HepG2 (cell line): Measurements from ENCODE around the gene ARF6. TPM values are rescaled to one million over a fixed set of nuclear protein-coding genes. Genes with fewer than 3 reads are reported as not detected.
"Not testable (repeated sequence)": the region's sequence is repeated elsewhere in the genome, so short reads cannot be mapped to it uniquely, and the experiment has no call there.

Experiments
- ATAC-seq: fragments of 200-7000 bp; cut with Tn5 transposase; 3 replicates; pipeline ENCODE4 v1.9.1; 2020; ENCODE audit warnings: mild to moderate bottlenecking, moderate library complexity
- BruUV-seq: library from RNA; stranded (reverse); fragments of 400-500 nt; replicated peaks from 2 replicates; lab custom pipeline; 2021; lab: Mats Ljungman, UMichigan
- CTCF ChIA-PET: fragments of 300-600 bp; formaldehyde crosslinking; extraction: SDS; loops from one replicate; lab custom pipeline; 2021; ENCODE audit warnings: low total read pairs, inconsistent platforms, low intra/inter-chr PET ratio; lab: Yijun Ruan, JAX
- POLR2A ChIA-PET: fragments of 350-600 bp; sonication (Branson Sonifier 250); formaldehyde crosslinking; loops from one replicate; lab custom pipeline; 2020; ENCODE audit warnings: antibody characterized with exemption, inconsistent platforms; lab: Yijun Ruan, JAX
- DNase-seq: peaks from one replicate; pipeline ENCODE4 v3.0.0-alpha.2; 2015; ENCODE audit warnings: low spot score
- FAIRE-seq: peaks from 3 replicates; lab custom pipeline; 2011; peaks lifted over from hg19 to GRCh38; lab: Jason Lieb, UNC
- H2AFZ ChIP-seq: one replicate; pipeline ENCODE4 v1.6.1; 2011; ENCODE audit warnings: low read length, inconsistent platforms
- H3K27ac ChIP-seq: fragments of 300-600 bp; 3 replicates; pipeline ENCODE4 v1.8.0; 2011; ENCODE audit warnings: mixed run types, mild to moderate bottlenecking, mixed read lengths, low read length, inconsistent platforms; ENCODE audit not compliant: insufficient read depth; ENCODE audit errors: extremely low read length
- H3K27me3 ChIP-seq, 2 experiments: fragments of 200-600 bp in 1 of 2; 2 replicates in 1 of 2; 3 replicates in 1 of 2; pipeline versions ENCODE4 v1.6.0 to v1.8.0; 2011; ENCODE audit warnings: low read length in 2 of 2, mild to moderate bottlenecking in 2 of 2, moderate library complexity in 2 of 2, inconsistent platforms in 1 of 2; ENCODE audit not compliant: insufficient read depth in 2 of 2, control insufficient read depth in 1 of 2
- H3K36me3 ChIP-seq, 2 experiments: fragments of 200-600 bp in 1 of 2; replicated peaks in 1 of 2; 2 replicates in 1 of 2; 3 replicates in 1 of 2; pipeline versions ENCODE4 v1.5.1 to v1.8.0; 2011; ENCODE audit warnings: low read length in 2 of 2, inconsistent platforms in 1 of 2; ENCODE audit not compliant: insufficient read depth in 2 of 2, control insufficient read depth in 1 of 2
- H3K4me1 ChIP-seq: 2 replicates; pipeline ENCODE4 v1.5.1; 2012; ENCODE audit warnings: low read length, inconsistent platforms; ENCODE audit not compliant: insufficient read depth
- H3K4me2 ChIP-seq: 2 replicates; pipeline ENCODE4 v1.6.0; 2011; ENCODE audit warnings: low read depth, low read length, inconsistent platforms
- H3K4me3 ChIP-seq, 3 experiments: fragments of 200-600 bp in 1 of 3; sonication (generic), shearing (Covaris generic) in 1 of 3; replicated peaks in 1 of 3; 2 replicates each; pipeline ENCODE4 v1.5.1; 2011 to 2016; ENCODE audit warnings: low read length in 3 of 3, inconsistent platforms in 2 of 3, low read depth in 2 of 3, mild to moderate bottlenecking in 2 of 3, control low read depth in 1 of 3, mixed read lengths in 1 of 3; ENCODE audit not compliant: insufficient read depth in 1 of 3
- H3K79me2 ChIP-seq: one replicate; pipeline ENCODE4 v1.6.1; 2011; ENCODE audit warnings: low read length, inconsistent platforms; ENCODE audit not compliant: insufficient read depth
- H3K9ac ChIP-seq: 2 replicates; pipeline ENCODE4 v1.6.0; 2011; ENCODE audit warnings: mild to moderate bottlenecking, low read depth, low read length, inconsistent platforms; ENCODE audit not compliant: insufficient read depth
- H3K9me3 ChIP-seq: 2 replicates; pipeline ENCODE4 v1.5.1; 2012; ENCODE audit warnings: mild to moderate bottlenecking, low read length
- H4K20me1 ChIP-seq: 2 replicates; pipeline ENCODE4 v1.6.0; 2011; ENCODE audit warnings: inconsistent platforms, mild to moderate bottlenecking, low read length, moderate library complexity; ENCODE audit not compliant: insufficient read depth
- HNF4A ChIP-seq: sonication (generic); formaldehyde crosslinking; IDR thresholded peaks from 2 replicates; pipeline ENCODE4 v1.4.0; 2020; ENCODE audit warnings: missing genetic modification reagents
- RXRB ChIP-seq: IDR thresholded peaks from 2 replicates; pipeline ENCODE4 v1.6.1; 2016; ENCODE audit warnings: borderline replicate concordance, missing genetic modification reagents, missing compliant biosample characterization
- ZNF431 ChIP-seq: sonication (generic); formaldehyde crosslinking; IDR thresholded peaks from 2 replicates; pipeline ENCODE4 v1.9.0; 2022; ENCODE audit warnings: missing genetic modification reagents, low read depth, mild to moderate bottlenecking, borderline replicate concordance
- ZNF841 ChIP-seq: sonication (generic); formaldehyde crosslinking; IDR thresholded peaks from 2 replicates; pipeline ENCODE4 v1.8.1; 2023; ENCODE audit warnings: missing genetic modification reagents, borderline replicate concordance
- WGBS: methylation state at CpG from one replicate; pipeline ENCODE4 v1.1.6; 2017; ENCODE audit warnings: low lambda C conversion rate; 5-methylcytosine and 5-hydroxymethylcytosine counted together
- in situ Hi-C: cut with HindIII; loops from 2 replicates; pipeline ENCODE4 v1.10.0; 2017; ENCODE audit warnings: low pct_unique_long_range_greater_than_20kb; ENCODE audit not compliant: extremely low pct_ligation_motif_present
- intact Hi-C: fragments of 100-400 bp; cut with micrococcal nuclease; formaldehyde crosslinking; loops from one replicate; pipeline ENCODE4 v1.10.0; 2022; ENCODE audit not compliant: unreplicated experiment
- polyA plus RNA-seq, 8 experiments: library from polyadenylated mRNA; depleted of rRNA in 3 of 8; stranded (reverse) in 7 of 8; unstranded in 1 of 8; fragments of >200 nt; fragmentation: Illumina TruSeq in 4 of 8; extraction: Trizol in 4 of 8; gene quantifications; 2 replicates each; pipeline versions ENCODE4 v1.2.1 to v1.2.3, GENCODE V29; 2011 to 2016; ENCODE audit warnings: low read depth in 4 of 8, missing spikeins in 1 of 8, mixed read lengths in 1 of 8; ENCODE audit not compliant: insufficient read depth in 1 of 8
- total RNA-seq, 5 experiments: library from RNA; depleted of rRNA; stranded (reverse); fragments of >200 nt; fragmentation: Illumina TruSeq; extraction: Trizol; gene quantifications; 2 replicates each; pipeline ENCODE4 v1.2.3, GENCODE V29; 2016; ENCODE audit warnings: low read depth in 1 of 5

Gene ARF6
- total and polyA plus RNA-seq, 2 of the 13 experiments (the other 11 are each of a cell fraction or from before 2014, with no cell fraction given), result 12.7 to 31.9 TPM

- BruUV-seq, H3K4me3 ChIP-seq, H3K9ac ChIP-seq, H3K36me3 ChIP-seq, H3K79me2 ChIP-seq, CTCF ChIA-PET, DNase-seq, H3K27ac ChIP-seq, ATAC-seq, POLR2A ChIA-PET, H3K27me3 ChIP-seq, H3K4me2 ChIP-seq, H4K20me1 ChIP-seq, FAIRE-seq, in situ Hi-C loops, H2AFZ ChIP-seq, intact Hi-C loops, H3K9me3 ChIP-seq: not testable (repeated sequence)
- H3K4me1 ChIP-seq, result peaks cover 41% of the 10 kb centered on the region
- TF ChIP-seq HNF4A (CRISPR knock-in tag), result peak; percentile 15; the same call in 1 of the 2 replicates
- peak; percentile 55; the same call in 1 of the 2 replicates for TF ChIP-seq RXRB (CRISPR knock-in tag)
- peak; percentile 96 for TF ChIP-seq ZNF841 (CRISPR knock-in tag)
- 21% methylated on average over 5 of the region's 5 CpGs for WGBS
Observed at GRCh38 chr14:49936882-49937281, 44.0 kb downstream of the ARF6 start.

GRCh38 chr14:49939215-49939614 is 46.3 kb downstream of the ARF6 start:
- H3K27me3 ChIP-seq, H3K36me3 ChIP-seq, H3K79me2 ChIP-seq, H3K4me2 ChIP-seq, H3K9me3 ChIP-seq, H3K4me3 ChIP-seq, CTCF ChIA-PET, H3K9ac ChIP-seq, H3K27ac ChIP-seq, FAIRE-seq, POLR2A ChIA-PET, H2AFZ ChIP-seq, ATAC-seq, intact Hi-C loops, H4K20me1 ChIP-seq, in situ Hi-C loops, BruUV-seq, DNase-seq: not testable (repeated sequence)
- WGBS, result 72% methylated on average over 2 of the region's 2 CpGs
- peaks cover 35% of the 10 kb centered on the region for H3K4me1 ChIP-seq
- TF ChIP-seq ZNF431 (CRISPR knock-in tag), result peak; percentile 69; the same call in 1 of the 2 replicates
